H1 (cell line): ENCODE data around the gene EPHA10. TPM values are rescaled to one million over a fixed set of nuclear protein-coding genes. Genes with fewer than 3 reads are reported as not detected.

Experiments used
- ATF2 ChIP-seq: IDR thresholded peaks from 2 replicates; pipeline ENCODE4 v1.6.1; 2012; ENCODE audit warnings: low read length, inconsistent platforms
- BCL11A ChIP-seq, 2 experiments: IDR thresholded peaks; one replicate each; pipeline ENCODE4 v1.6.1; 2011; ENCODE audit warnings: low read depth in 2 of 2, low read length in 2 of 2, mild to moderate bottlenecking in 2 of 2
- CTCF ChIP-seq, 3 experiments: IDR thresholded peaks; 1 replicate in 2 of 3; 2 replicates in 1 of 3; pipeline versions ENCODE4 v1.5.1 to v1.6.1; 2011; ENCODE audit warnings: low read length in 3 of 3, mild to moderate bottlenecking in 3 of 3, inconsistent platforms in 2 of 3, low read depth in 1 of 3, moderate library complexity in 1 of 3; ENCODE audit not compliant: insufficient read depth in 1 of 3; ENCODE audit errors: control extremely low read depth in 1 of 3
- SAP30 ChIP-seq: fragments of 300-600 bp; sonication (generic); IDR thresholded peaks from 2 replicates; pipeline ENCODE4 v1.7.1; 2012; ENCODE audit warnings: low read length, moderate library complexity, mild to moderate bottlenecking, inconsistent platforms; ENCODE audit not compliant: insufficient read depth, insufficient replicate concordance
- SUZ12 ChIP-seq: fragments of 200-600 bp; sonication (generic); IDR thresholded peaks from 2 replicates; pipeline ENCODE4 v1.6.1; 2012; ENCODE audit warnings: mild to moderate bottlenecking, inconsistent platforms, low read length, moderate library complexity, mixed read lengths
- polyA plus RNA-seq, 7 experiments: library from polyadenylated mRNA; depleted of rRNA in 3 of 7; stranded (reverse) in 5 of 7; unstranded in 2 of 7; fragments of >200 nt in 5 of 7; fragments of 200-250 nt in 2 of 7; gene quantifications; 1 replicate in 5 of 7; 2 replicates in 1 of 7; 4 replicates in 1 of 7; pipeline versions ENCODE4 v1.2.1 to v1.2.3, GENCODE V29; 2011 to 2013; ENCODE audit warnings: missing spikeins in 2 of 7, mixed read lengths in 2 of 7
- total RNA-seq: library from RNA; stranded (reverse); fragmentation: NEBNext Ultra II Directional; extraction: Animal tissue kit (Norgen Biotek cat#: 25700); gene quantifications from 2 replicates; pipeline ENCODE4 v1.2.1, GENCODE V29; 2021

Gene EPHA10
- total and polyA plus RNA-seq, 2 of the 8 experiments (the other 6 are each of a cell fraction or from before 2014, with no cell fraction given) = 0.54 to 1.0 TPM

GRCh38 chr1:37676281-37677142, 88.4 kb downstream of the EPHA10 start (continued):
- TF ChIP-seq SUZ12 (no peak), ATF2 (no peak), CTCF (IDR thresholded peaks at IDR 0.05; ENCODE audit: control extremely low read depth in 1 of 3, insufficient read depth in 1 of 3, low read depth in 1 of 3, low read length in 3 of 3) (no peak), BCL11A (IDR thresholded peaks at IDR 0.05; ENCODE audit: low read depth in 2 of 2, low read length in 2 of 2) (no peak), SAP30 (no peak)
